Fibroblast of villous mesenchyme (primary cell): ENCODE data around the gene ESPN. TPM values are rescaled to one million over a fixed set of nuclear protein-coding genes. Genes with fewer than 3 reads are reported as not detected.

Experiments used
- DNase-seq: peaks from one replicate; pipeline ENCODE4 v3.0.0-alpha.2; 2010; ENCODE audit warnings: low read depth
- H3K4me3 ChIP-seq: 2 replicates; pipeline ENCODE4 v1.5.1; 2011; ENCODE audit warnings: low read depth, mild to moderate bottlenecking, low read length
- CTCF ChIP-seq: IDR thresholded peaks from 2 replicates; pipeline ENCODE4 v1.5.1; 2012; ENCODE audit warnings: low read depth, mild to moderate bottlenecking, low read length; ENCODE audit not compliant: insufficient read depth
- total RNA-seq: library from RNA; depleted of rRNA; stranded (reverse); fragments of >200 nt; gene quantifications from 2 replicates; pipeline ENCODE4 v1.2.3, GENCODE V29; 2012

ESPN gene
- total RNA-seq, 1 donor = not detected

- H3K4me3 ChIP-seq = no peak overlapping the region
- peak; percentile 26 for TF ChIP-seq CTCF
- DNase-seq = no peak
These were observed 27.6 kb upstream of the ESPN start for GRCh38 chr1:6396998-6397397.

GRCh38 chr1:6397844-6398441, 26.6 kb upstream of the ESPN start:
- no peak for TF ChIP-seq CTCF
- H3K4me3 ChIP-seq = no peak overlapping the region
- DNase-seq = no peak

- no peak for TF ChIP-seq CTCF
- H3K4me3 ChIP-seq = no peak overlapping the region
- no peak for DNase-seq
These were observed 25.3 kb upstream of the ESPN start for GRCh38 chr1:6399294-6399693.

- no peak for TF ChIP-seq CTCF
- no peak overlapping the region for H3K4me3 ChIP-seq
- no peak for DNase-seq
These were observed 22.9 kb upstream of the ESPN start for GRCh38 chr1:6401673-6402072.

- no peak for TF ChIP-seq CTCF
- DNase-seq = no peak
- no peak overlapping the region for H3K4me3 ChIP-seq
These were observed 16.6 kb upstream of the ESPN start for GRCh38 chr1:6408023-6408422.

- no peak overlapping the region for H3K4me3 ChIP-seq
- no peak for DNase-seq
- no peak for TF ChIP-seq CTCF
These were observed 15.5 kb upstream of the ESPN start for GRCh38 chr1:6409053-6409452.

- no peak for TF ChIP-seq CTCF
- DNase-seq = no peak
These were observed 14.8 kb upstream of the ESPN start for GRCh38 chr1:6409733-6410132.

More at GRCh38 chr1:6409733-6410132, 14.8 kb upstream of the ESPN start:
- no peak overlapping the region for H3K4me3 ChIP-seq
